OCI-LY7 (cell line): ENCODE results near the gene RPS19BP1.

Experiments used
- EZH2phosphoT487 ChIP-seq: fragments of 200-600 bp; sonication (generic); IDR thresholded peaks from 2 replicates; pipeline ENCODE4 v1.6.1; 2018; ENCODE audit warnings: low read depth, borderline replicate concordance, mild to moderate bottlenecking, mixed run types, antibody characterized with exemption, low read length, moderate library complexity, mixed read lengths
- TF ChIP-seq, protein P1 (sequence below): fragments of 200-600 bp; sonication (generic); conservative IDR thresholded peaks from 2 replicates; pipeline ENCODE4 v1.5.1; 2014; ENCODE audit warnings: mild to moderate bottlenecking, antibody characterized with exemption, low read length, moderate library complexity, mixed read lengths

DNA sequence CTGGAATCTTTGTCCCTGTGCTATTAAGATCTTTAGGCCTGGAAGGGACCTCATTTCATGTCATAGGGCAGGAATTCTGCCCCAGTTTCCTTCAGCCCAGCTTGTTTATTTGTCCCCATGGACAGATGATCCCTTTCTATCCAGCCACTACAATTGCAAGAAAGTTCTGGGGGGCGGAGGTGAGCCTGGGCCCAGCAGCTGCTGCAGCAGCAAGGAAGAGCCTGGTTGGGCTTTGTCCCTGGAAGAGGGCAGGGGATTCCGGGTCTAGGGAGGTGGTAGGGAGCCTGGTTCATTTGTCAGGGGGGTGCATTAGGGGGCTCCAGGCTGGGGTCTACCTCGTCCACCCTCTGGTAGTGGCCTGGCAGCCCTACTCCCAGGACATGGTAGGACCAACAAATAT lies 21.6 kb upstream of the RPS19BP1 start:
- no peak for TF ChIP-seq EZH2phosphoT487
- TF ChIP-seq, protein P1, sequence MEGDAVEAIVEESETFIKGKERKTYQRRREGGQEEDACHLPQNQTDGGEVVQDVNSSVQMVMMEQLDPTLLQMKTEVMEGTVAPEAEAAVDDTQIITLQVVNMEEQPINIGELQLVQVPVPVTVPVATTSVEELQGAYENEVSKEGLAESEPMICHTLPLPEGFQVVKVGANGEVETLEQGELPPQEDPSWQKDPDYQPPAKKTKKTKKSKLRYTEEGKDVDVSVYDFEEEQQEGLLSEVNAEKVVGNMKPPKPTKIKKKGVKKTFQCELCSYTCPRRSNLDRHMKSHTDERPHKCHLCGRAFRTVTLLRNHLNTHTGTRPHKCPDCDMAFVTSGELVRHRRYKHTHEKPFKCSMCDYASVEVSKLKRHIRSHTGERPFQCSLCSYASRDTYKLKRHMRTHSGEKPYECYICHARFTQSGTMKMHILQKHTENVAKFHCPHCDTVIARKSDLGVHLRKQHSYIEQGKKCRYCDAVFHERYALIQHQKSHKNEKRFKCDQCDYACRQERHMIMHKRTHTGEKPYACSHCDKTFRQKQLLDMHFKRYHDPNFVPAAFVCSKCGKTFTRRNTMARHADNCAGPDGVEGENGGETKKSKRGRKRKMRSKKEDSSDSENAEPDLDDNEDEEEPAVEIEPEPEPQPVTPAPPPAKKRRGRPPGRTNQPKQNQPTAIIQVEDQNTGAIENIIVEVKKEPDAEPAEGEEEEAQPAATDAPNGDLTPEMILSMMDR = no peak
